A549 (cell line): ENCODE results near the gene SPRR1B. TPM values are rescaled to one million over a fixed set of nuclear protein-coding genes. Genes with fewer than 3 reads are reported as not detected.

Experiments used
- ATAC-seq, 2 experiments: fragments of 200-7000 bp in 1 of 2; fragments of >200 bp in 1 of 2; cut with Nextera tagmentation in 1 of 2; cut with Tn5 transposase in 1 of 2; 3 replicates each; pipeline versions ENCODE4 v1.8.0 to v1.9.1; 2018 to 2020; ENCODE audit warnings: mild to moderate bottlenecking in 1 of 2, moderate library complexity in 1 of 2
- CTCF ChIA-PET: fragments of 300-600 bp; sonication (Branson Sonifier 250); formaldehyde crosslinking; extraction: SDS; loops from one replicate; lab custom pipeline; 2021; ENCODE audit warnings: antibody characterized with exemption, inconsistent platforms; lab: Yijun Ruan, JAX
- POLR2A ChIA-PET: fragments of 350-600 bp; formaldehyde crosslinking; extraction: SDS; loops from one replicate; lab custom pipeline; 2021; ENCODE audit warnings: antibody characterized with exemption, inconsistent platforms; lab: Yijun Ruan, JAX
- DNase-seq, 2 experiments: peaks; one replicate each; pipeline versions ENCODE4 v3.0.0 to v3.0.0-alpha.2; 2011 to 2016; ENCODE audit warnings: low read depth in 1 of 2, low spot score in 1 of 2
- FAIRE-seq: peaks from 2 replicates; lab custom pipeline; 2011; peaks lifted over from hg19 to GRCh38; lab: Jason Lieb, UNC
- H3K27ac ChIP-seq, 2 experiments: fragments of >200 bp; sonication (Bioruptor Twin); formaldehyde crosslinking; 3 replicates each; pipeline ENCODE4 v1.5.1; 2016 to 2017
- H3K4me1 ChIP-seq: fragments of >200 bp; sonication (Bioruptor Twin); formaldehyde crosslinking; 3 replicates; pipeline ENCODE4 v1.6.1; 2016
- H3K4me2 ChIP-seq: fragments of >200 bp; sonication (Bioruptor Twin); formaldehyde crosslinking; 3 replicates; pipeline ENCODE4 v1.6.1; 2016
- H3K4me3 ChIP-seq: fragments of >200 bp; sonication (Bioruptor Twin); formaldehyde crosslinking; 3 replicates; pipeline ENCODE4 v1.5.1; 2016
- H3K9me3 ChIP-seq: fragments of >200 bp; sonication (Bioruptor Twin); formaldehyde crosslinking; 3 replicates; pipeline ENCODE4 v1.6.1; 2016
- CEBPB ChIP-seq, 2 experiments: fragments of >200 bp in 1 of 2; sonication (Bioruptor Twin) in 1 of 2; formaldehyde crosslinking in 1 of 2; IDR thresholded peaks; 2 replicates each; pipeline ENCODE4 v1.6.1; 2012 to 2016
- EHF ChIP-seq: fragments of 250-450 bp; sonication (Bioruptor Pico); IDR thresholded peaks from 2 replicates; pipeline ENCODE4 v1.5.0; 2020; ENCODE audit warnings: mild to moderate bottlenecking
- EHMT2 ChIP-seq: fragments of 200-600 bp; sonication (generic); IDR thresholded peaks from 2 replicates; pipeline ENCODE4 v1.6.1; 2016; ENCODE audit warnings: antibody characterized with exemption, low read depth, mild to moderate bottlenecking, moderate library complexity
- ESRRA ChIP-seq: fragments of 150-350 bp; IDR thresholded peaks from 2 replicates; pipeline ENCODE4 v1.6.1; 2014; ENCODE audit warnings: mild to moderate bottlenecking, low read length, borderline replicate concordance
- HEYL ChIP-seq: fragments of 250-450 bp; sonication (Bioruptor Pico); IDR thresholded peaks from 2 replicates; pipeline ENCODE4 v1.8.0; 2021; ENCODE audit warnings: mild to moderate bottlenecking, moderate library complexity
- HOXA7 ChIP-seq: fragments of 250-450 bp; sonication (Bioruptor Pico); IDR thresholded peaks from 2 replicates; pipeline ENCODE4 v1.5.0; 2020; ENCODE audit warnings: mild to moderate bottlenecking, moderate library complexity
- JUNB ChIP-seq: fragments of >200 bp; sonication (Bioruptor Twin); formaldehyde crosslinking; IDR thresholded peaks from 2 replicates; pipeline ENCODE4 v1.6.1; 2016
- KDM5A ChIP-seq: fragments of 200-600 bp; sonication (generic); IDR thresholded peaks from 2 replicates; pipeline ENCODE4 v1.6.1; 2016; ENCODE audit warnings: antibody characterized with exemption, mild to moderate bottlenecking
- PHF8 ChIP-seq: fragments of 200-600 bp; sonication (generic); IDR thresholded peaks from 2 replicates; pipeline ENCODE4 v1.6.1; 2016; ENCODE audit warnings: low read depth, mild to moderate bottlenecking, antibody characterized with exemption, moderate library complexity, borderline replicate concordance
- POLR2AphosphoS2 ChIP-seq: conservative IDR thresholded peaks from 2 replicates; pipeline ENCODE4 v1.6.1; 2012; ENCODE audit warnings: low read length, improper control_type of control experiment, inconsistent platforms
- RARB ChIP-seq: fragments of 250-450 bp; sonication (Bioruptor Pico); IDR thresholded peaks from 2 replicates; pipeline ENCODE4 v1.8.0; 2021; ENCODE audit warnings: mild to moderate bottlenecking, moderate library complexity
- RCOR1 ChIP-seq: fragments of 150-350 bp; IDR thresholded peaks from 2 replicates; pipeline ENCODE4 v1.6.1; 2014; ENCODE audit warnings: antibody characterized with exemption, low read length, low read depth
- RFX5 ChIP-seq: fragments of 450-650 bp; IDR thresholded peaks from 2 replicates; pipeline ENCODE4 v1.7.1; 2014; ENCODE audit warnings: antibody characterized with exemption, mild to moderate bottlenecking, moderate library complexity
- SMC3 ChIP-seq: fragments of >200 bp; sonication (Bioruptor Twin); formaldehyde crosslinking; IDR thresholded peaks from 3 replicates; pipeline ENCODE4 v1.6.1; 2018; ENCODE audit warnings: inconsistent platforms
- TFCP2L1 ChIP-seq: fragments of 250-450 bp; sonication (Bioruptor Pico); IDR thresholded peaks from 2 replicates; pipeline ENCODE4 v1.5.0; 2021; ENCODE audit warnings: mild to moderate bottlenecking
- TP53 ChIP-seq: fragments of 250-450 bp; sonication (Bioruptor Pico); IDR thresholded peaks from 2 replicates; pipeline ENCODE4 v1.5.0; 2021; ENCODE audit warnings: mild to moderate bottlenecking, moderate library complexity
- ZNF302 ChIP-seq: fragments of 250-450 bp; sonication (Bioruptor Pico); IDR thresholded peaks from 2 replicates; pipeline ENCODE4 v1.9.0; 2021; ENCODE audit warnings: inconsistent platforms, mild to moderate bottlenecking, moderate library complexity
- WGBS: methylation state at CpG from one replicate; pipeline ENCODE4 v1.1.6; 2017; ENCODE audit errors: missing lambda C conversion rate; 5-methylcytosine and 5-hydroxymethylcytosine counted together
- polyA plus RNA-seq, 4 experiments: library from polyadenylated mRNA; depleted of rRNA in 3 of 4; stranded (reverse); fragments of >200 nt; fragmentation: RNase III in 1 of 4; extraction: RNeasy Plus Mini Kit Qiagen cat#74134 plus additional on column Dnase treatment in 1 of 4; gene quantifications; 2 replicates in 3 of 4; 3 replicates in 1 of 4; pipeline ENCODE4 v1.2.3, GENCODE V29; 2011 to 2017
- TF ChIP-seq, protein P1 (sequence below): fragments of 450-650 bp; IDR thresholded peaks from 2 replicates; pipeline ENCODE4 v1.6.1; 2014; ENCODE audit warnings: antibody characterized with exemption
- TF ChIP-seq, protein P2 (sequence below): fragments of >200 bp; sonication (Bioruptor Twin); formaldehyde crosslinking; IDR thresholded peaks from 3 replicates; pipeline ENCODE4 v1.5.1; 2016
- TF ChIP-seq, protein P3 (sequence below): IDR thresholded peaks from 2 replicates; pipeline ENCODE4 v1.6.1; 2012
- TF ChIP-seq, protein P4 (sequence below): fragments of 250-450 bp; sonication (Bioruptor Pico); IDR thresholded peaks from 2 replicates; pipeline ENCODE4 v1.5.0; 2021; ENCODE audit warnings: mild to moderate bottlenecking, moderate library complexity, borderline replicate concordance
- TF ChIP-seq, protein P5 (sequence below): fragments of 200-600 bp; sonication (generic); IDR thresholded peaks from 2 replicates; pipeline ENCODE4 v1.6.1; 2016; ENCODE audit warnings: antibody characterized with exemption, mild to moderate bottlenecking, moderate library complexity

The SPRR1B gene
- polyA plus RNA-seq, 2 of the 4 experiments (the other 2 are of a cell fraction): not detected

DNA sequence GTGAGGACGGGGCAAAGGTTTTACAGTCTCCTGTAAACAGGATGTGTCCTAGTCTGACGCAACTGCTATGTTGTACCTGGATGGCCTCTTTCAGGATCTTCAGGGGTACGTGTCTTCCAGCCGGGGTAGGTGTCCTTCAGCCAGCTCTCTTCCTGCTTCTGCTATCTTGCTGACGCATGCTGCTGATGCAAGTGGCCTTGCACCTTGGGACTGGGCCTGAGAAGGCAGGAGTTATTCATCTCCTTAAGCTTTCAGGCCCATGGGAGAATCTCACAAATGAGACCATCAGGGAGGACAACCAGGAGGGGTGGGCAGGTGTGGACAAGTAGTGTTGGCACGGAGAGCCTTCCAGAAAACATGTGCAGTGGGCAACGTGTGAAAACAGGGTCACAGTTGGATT lies 7.9 kb upstream of the SPRR1B start:
- ChIA-PET POLR2A (no interaction called here), CTCF (interaction anchor here (1.1 kb wide), 1 partner anchor 10 kb away, joined by 5 read pairs; no protein-coding TSS in a partner anchor)
- no peaks in the 10 kb centered on the region for H3K4me1 ChIP-seq
- DNase-seq: no peak
- H3K9me3 ChIP-seq: no peaks in the 10 kb centered on the region
- TF ChIP-seq, protein P1, sequence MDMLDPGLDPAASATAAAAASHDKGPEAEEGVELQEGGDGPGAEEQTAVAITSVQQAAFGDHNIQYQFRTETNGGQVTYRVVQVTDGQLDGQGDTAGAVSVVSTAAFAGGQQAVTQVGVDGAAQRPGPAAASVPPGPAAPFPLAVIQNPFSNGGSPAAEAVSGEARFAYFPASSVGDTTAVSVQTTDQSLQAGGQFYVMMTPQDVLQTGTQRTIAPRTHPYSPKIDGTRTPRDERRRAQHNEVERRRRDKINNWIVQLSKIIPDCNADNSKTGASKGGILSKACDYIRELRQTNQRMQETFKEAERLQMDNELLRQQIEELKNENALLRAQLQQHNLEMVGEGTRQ: no peak
- TF ChIP-seq, protein P2, sequence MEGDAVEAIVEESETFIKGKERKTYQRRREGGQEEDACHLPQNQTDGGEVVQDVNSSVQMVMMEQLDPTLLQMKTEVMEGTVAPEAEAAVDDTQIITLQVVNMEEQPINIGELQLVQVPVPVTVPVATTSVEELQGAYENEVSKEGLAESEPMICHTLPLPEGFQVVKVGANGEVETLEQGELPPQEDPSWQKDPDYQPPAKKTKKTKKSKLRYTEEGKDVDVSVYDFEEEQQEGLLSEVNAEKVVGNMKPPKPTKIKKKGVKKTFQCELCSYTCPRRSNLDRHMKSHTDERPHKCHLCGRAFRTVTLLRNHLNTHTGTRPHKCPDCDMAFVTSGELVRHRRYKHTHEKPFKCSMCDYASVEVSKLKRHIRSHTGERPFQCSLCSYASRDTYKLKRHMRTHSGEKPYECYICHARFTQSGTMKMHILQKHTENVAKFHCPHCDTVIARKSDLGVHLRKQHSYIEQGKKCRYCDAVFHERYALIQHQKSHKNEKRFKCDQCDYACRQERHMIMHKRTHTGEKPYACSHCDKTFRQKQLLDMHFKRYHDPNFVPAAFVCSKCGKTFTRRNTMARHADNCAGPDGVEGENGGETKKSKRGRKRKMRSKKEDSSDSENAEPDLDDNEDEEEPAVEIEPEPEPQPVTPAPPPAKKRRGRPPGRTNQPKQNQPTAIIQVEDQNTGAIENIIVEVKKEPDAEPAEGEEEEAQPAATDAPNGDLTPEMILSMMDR: no peak
- TF ChIP-seq RFX5: no peak
- FAIRE-seq: no peak
- H3K4me3 ChIP-seq: no peak overlapping the region
- 35% methylated on average over 7 of the region's 7 CpGs for WGBS
- no peak overlapping the region for H3K4me2 ChIP-seq
- ATAC-seq: no peak
- H3K27ac ChIP-seq: no peak overlapping the region

DNA sequence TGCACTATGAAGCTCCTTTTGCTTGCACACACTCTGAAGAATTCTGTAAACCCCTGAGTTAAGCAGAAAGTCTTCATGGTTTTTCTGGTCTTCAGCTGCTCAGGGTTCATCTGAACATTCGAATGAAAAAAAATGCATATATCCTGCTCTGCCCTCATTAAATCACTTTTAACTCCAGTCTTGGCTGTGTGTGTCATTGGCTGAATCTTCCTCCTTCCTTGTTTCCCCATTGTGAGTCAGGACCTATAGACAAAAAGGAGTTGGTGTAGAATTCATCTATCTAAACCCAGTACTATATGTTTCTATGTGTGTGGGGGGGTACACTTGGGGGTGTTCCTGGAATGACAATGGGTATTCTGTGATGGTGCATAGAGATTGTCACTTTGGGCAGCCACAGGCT lies 6.6 kb upstream of the SPRR1B start:
- no peak overlapping the region for H3K27ac ChIP-seq
- FAIRE-seq (no peak), DNase-seq (no peak), ATAC-seq (no peak)
- no peak overlapping the region for H3K4me2 ChIP-seq
- no peak overlapping the region for H3K4me3 ChIP-seq
- ChIA-PET POLR2A (no interaction called here), CTCF (interaction anchor here (1.1 kb wide), 1 partner anchor 8 kb away, joined by 5 read pairs; no protein-coding TSS in a partner anchor)
- WGBS: 0% methylated on average over 1 of the region's 1 CpG
- no peaks in the 10 kb centered on the region for H3K4me1 ChIP-seq
- no peaks in the 10 kb centered on the region for H3K9me3 ChIP-seq
- TF ChIP-seq, protein P3, sequence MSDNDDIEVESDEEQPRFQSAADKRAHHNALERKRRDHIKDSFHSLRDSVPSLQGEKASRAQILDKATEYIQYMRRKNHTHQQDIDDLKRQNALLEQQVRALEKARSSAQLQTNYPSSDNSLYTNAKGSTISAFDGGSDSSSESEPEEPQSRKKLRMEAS: no peak
- TF ChIP-seq KDM5A (no peak), TFCP2L1 (CRISPR knock-in tag) (no peak), EHF (no peak), CEBPB (IDR thresholded peaks at IDR 0.05) (no peak), RARB (no peak), PHF8 (no peak), ESRRA (no peak), POLR2AphosphoS2 (no peak), EHMT2 (no peak), RCOR1 (no peak), TP53 (no peak), SMC3 (no peak), RFX5 (no peak), HOXA7 (CRISPR knock-in tag) (no peak), HEYL (no peak), ZNF302 (CRISPR knock-in tag) (no peak), JUNB (no peak)
- TF ChIP-seq, protein P4, sequence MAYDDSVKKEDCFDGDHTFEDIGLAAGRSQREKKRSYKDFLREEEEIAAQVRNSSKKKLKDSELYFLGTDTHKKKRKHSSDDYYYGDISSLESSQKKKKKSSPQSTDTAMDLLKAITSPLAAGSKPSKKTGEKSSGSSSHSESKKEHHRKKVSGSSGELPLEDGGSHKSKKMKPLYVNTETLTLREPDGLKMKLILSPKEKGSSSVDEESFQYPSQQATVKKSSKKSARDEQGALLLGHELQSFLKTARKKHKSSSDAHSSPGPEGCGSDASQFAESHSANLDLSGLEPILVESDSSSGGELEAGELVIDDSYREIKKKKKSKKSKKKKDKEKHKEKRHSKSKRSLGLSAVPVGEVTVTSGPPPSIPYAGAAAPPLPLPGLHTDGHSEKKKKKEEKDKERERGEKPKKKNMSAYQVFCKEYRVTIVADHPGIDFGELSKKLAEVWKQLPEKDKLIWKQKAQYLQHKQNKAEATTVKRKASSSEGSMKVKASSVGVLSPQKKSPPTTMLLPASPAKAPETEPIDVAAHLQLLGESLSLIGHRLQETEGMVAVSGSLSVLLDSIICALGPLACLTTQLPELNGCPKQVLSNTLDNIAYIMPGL (CRISPR knock-in tag): no peak
- TF ChIP-seq, protein P5, sequence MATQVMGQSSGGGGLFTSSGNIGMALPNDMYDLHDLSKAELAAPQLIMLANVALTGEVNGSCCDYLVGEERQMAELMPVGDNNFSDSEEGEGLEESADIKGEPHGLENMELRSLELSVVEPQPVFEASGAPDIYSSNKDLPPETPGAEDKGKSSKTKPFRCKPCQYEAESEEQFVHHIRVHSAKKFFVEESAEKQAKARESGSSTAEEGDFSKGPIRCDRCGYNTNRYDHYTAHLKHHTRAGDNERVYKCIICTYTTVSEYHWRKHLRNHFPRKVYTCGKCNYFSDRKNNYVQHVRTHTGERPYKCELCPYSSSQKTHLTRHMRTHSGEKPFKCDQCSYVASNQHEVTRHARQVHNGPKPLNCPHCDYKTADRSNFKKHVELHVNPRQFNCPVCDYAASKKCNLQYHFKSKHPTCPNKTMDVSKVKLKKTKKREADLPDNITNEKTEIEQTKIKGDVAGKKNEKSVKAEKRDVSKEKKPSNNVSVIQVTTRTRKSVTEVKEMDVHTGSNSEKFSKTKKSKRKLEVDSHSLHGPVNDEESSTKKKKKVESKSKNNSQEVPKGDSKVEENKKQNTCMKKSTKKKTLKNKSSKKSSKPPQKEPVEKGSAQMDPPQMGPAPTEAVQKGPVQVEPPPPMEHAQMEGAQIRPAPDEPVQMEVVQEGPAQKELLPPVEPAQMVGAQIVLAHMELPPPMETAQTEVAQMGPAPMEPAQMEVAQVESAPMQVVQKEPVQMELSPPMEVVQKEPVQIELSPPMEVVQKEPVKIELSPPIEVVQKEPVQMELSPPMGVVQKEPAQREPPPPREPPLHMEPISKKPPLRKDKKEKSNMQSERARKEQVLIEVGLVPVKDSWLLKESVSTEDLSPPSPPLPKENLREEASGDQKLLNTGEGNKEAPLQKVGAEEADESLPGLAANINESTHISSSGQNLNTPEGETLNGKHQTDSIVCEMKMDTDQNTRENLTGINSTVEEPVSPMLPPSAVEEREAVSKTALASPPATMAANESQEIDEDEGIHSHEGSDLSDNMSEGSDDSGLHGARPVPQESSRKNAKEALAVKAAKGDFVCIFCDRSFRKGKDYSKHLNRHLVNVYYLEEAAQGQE: no peak
